Mesothelial cell of epicardium (in vitro differentiated cells): ENCODE results near the gene FAM120B. TPM values are rescaled to one million over a fixed set of nuclear protein-coding genes. Genes with fewer than 3 reads are reported as not detected.
A peak's percentile ranks its signal among the peaks of the same experiment; 100 is the strongest.
"Not testable (repeated sequence)": the region's sequence is repeated elsewhere in the genome, so short reads cannot be mapped to it uniquely, and the experiment has no call there.

Source experiments
- DNase-seq, 2 experiments: peaks; one replicate each; pipeline ENCODE4 v3.0.0; 2021; ENCODE audit warnings: low spot score in 2 of 2; ENCODE audit not compliant: unreplicated experiment in 2 of 2
- H3K27ac Mint-ChIP-seq: 2 replicates; pipeline ENCODE4 v1.8.0; 2021; ENCODE audit warnings: mixed read lengths
- H3K27me3 Mint-ChIP-seq: 2 replicates; pipeline ENCODE4 v1.8.0; 2021; ENCODE audit warnings: low read depth, mixed read lengths
- H3K36me3 Mint-ChIP-seq: 2 replicates; pipeline ENCODE4 v1.8.0; 2021; ENCODE audit warnings: mixed read lengths
- H3K4me1 Mint-ChIP-seq: 2 replicates; pipeline ENCODE4 v1.8.0; 2021; ENCODE audit warnings: mixed read lengths
- H3K4me3 Mint-ChIP-seq: 2 replicates; pipeline ENCODE4 v1.8.0; 2021; ENCODE audit warnings: mild to moderate bottlenecking, moderate library complexity, mixed read lengths
- H3K9me3 Mint-ChIP-seq: 2 replicates; pipeline ENCODE4 v1.8.0; 2021; ENCODE audit warnings: mixed read lengths
- total RNA-seq: library from RNA; stranded (reverse); gene quantifications from 3 replicates; pipeline ENCODE4 v1.2.1, GENCODE V29; 2021
- TF ChIP-seq, protein P1 (sequence below): fragments of 200-600 bp; sonication (generic); IDR thresholded peaks from one replicate; pipeline ENCODE4 v1.5.0; 2021; ENCODE audit warnings: antibody characterized with exemption; ENCODE audit not compliant: unreplicated experiment

The FAM120B gene
- total RNA-seq, 1 donor from 2014 or later = 44.1 TPM

DNA sequence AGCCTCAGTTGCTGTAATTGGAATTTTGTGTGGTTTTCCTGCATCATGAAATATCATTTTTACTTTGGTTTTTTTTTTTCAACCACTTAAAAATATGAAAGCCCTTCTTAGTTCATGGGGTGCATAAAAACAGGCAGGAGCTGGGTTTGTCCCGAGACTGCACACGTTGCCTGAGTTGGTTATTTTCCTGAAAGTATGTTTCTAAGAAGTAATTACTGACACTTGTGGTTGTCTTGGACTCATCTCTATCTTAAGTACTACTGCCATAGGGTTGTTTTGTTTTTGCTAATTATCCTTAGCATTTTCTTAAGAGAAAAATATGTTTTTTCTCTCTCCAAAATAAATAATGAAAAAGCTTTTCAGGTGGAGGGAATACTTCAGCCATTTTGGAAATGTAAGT, 40.1 kb downstream of the FAM120B start:
- DNase-seq = no peak
- Mint-ChIP-seq H3K27ac (no peak overlapping the region), H3K4me3 (no peak overlapping the region), H3K36me3 (peaks cover 58% of the 10 kb centered on the region), H3K9me3 (peaks cover 18% of the 10 kb centered on the region), H3K27me3 (no peaks in the 10 kb centered on the region), H3K4me1 (peaks cover 2% of the 10 kb centered on the region)
- TF ChIP-seq, protein P1, sequence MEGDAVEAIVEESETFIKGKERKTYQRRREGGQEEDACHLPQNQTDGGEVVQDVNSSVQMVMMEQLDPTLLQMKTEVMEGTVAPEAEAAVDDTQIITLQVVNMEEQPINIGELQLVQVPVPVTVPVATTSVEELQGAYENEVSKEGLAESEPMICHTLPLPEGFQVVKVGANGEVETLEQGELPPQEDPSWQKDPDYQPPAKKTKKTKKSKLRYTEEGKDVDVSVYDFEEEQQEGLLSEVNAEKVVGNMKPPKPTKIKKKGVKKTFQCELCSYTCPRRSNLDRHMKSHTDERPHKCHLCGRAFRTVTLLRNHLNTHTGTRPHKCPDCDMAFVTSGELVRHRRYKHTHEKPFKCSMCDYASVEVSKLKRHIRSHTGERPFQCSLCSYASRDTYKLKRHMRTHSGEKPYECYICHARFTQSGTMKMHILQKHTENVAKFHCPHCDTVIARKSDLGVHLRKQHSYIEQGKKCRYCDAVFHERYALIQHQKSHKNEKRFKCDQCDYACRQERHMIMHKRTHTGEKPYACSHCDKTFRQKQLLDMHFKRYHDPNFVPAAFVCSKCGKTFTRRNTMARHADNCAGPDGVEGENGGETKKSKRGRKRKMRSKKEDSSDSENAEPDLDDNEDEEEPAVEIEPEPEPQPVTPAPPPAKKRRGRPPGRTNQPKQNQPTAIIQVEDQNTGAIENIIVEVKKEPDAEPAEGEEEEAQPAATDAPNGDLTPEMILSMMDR = no peak

DNA sequence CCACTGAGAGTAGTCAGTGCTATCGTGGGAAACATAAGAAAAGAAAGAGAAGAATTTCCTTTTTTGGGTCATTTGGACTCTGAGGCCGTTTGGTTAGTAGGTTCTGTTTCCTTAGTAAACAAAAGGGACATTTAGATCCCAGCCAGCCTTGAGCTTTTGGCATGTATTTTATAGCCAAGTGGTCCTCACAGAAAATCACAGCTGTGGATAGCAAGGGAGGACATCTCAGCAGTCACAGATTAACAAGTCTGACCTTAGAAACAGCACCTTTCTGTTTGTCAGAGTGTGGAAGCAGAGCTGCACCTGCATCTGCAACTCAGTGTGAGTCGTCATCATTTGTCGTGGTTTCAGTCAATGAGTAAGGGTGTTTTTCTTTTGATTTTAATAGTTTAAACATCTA, 40.5 kb downstream of the FAM120B start:
- H3K36me3 Mint-ChIP-seq = peaks cover 58% of the 10 kb centered on the region
- no peak for DNase-seq
- no peak overlapping the region for H3K4me3 Mint-ChIP-seq
- no peak overlapping the region for H3K27ac Mint-ChIP-seq
- TF ChIP-seq, protein P1 = no peak
- H3K9me3 Mint-ChIP-seq = peaks cover 22% of the 10 kb centered on the region
- peaks cover 2% of the 10 kb centered on the region for H3K4me1 Mint-ChIP-seq
- H3K27me3 Mint-ChIP-seq = no peaks in the 10 kb centered on the region

DNA sequence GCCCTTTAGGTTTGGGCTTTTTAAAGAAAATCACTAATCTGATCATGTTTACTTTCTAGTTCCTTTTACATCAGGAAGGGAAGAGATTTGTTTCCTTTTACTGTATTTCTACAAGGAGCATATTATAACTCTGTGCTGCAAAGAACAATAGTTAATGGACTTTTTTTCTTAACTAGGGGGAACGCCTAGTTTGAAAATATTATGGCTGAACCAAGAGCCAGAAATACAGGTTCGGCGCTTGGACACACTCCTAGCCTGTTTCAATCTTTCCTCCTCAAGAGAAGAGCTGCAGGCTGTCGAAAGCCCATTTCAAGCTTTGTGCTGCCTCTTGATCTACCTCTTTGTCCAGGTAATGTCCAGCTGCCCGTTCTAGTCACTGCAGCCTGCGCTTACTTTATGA, 41.4 kb downstream of the FAM120B start:
- no peaks in the 10 kb centered on the region for H3K27me3 Mint-ChIP-seq
- no peak for DNase-seq

DNA sequence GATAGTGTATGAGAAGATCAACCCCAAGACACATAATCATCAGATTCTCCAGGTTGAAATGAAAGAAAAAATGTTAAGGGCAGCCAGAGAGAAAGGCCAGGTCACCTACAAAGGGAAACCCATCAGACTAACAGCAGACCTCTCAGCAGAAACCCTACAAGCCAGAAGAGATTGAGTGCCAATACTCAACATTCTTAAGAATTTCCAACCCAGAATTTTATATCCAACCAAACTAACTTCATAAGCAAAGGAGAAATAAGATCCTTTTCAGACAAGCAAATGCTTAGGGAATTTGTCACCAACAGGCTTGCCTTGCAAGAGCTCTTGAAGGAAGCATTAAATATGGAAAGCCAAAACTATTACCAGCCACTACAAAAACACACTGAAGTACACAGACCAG, 44.9 kb downstream of the FAM120B start:
- H3K4me3 Mint-ChIP-seq, DNase-seq, H3K27me3 Mint-ChIP-seq, H3K4me1 Mint-ChIP-seq, H3K27ac Mint-ChIP-seq: not testable (repeated sequence)
- Mint-ChIP-seq H3K9me3 (peaks cover 46% of the 10 kb centered on the region), H3K36me3 (peaks cover 73% of the 10 kb centered on the region)

More for the DNA sequence above, 41.4 kb downstream of the FAM120B start:
- TF ChIP-seq, protein P1 = no peak
- Mint-ChIP-seq H3K27ac (peak overlapping the region; percentile 39), H3K4me3 (no peak overlapping the region), H3K36me3 (peaks cover 67% of the 10 kb centered on the region), H3K4me1 (peaks cover 2% of the 10 kb centered on the region), H3K9me3 (peaks cover 31% of the 10 kb centered on the region)

DNA sequence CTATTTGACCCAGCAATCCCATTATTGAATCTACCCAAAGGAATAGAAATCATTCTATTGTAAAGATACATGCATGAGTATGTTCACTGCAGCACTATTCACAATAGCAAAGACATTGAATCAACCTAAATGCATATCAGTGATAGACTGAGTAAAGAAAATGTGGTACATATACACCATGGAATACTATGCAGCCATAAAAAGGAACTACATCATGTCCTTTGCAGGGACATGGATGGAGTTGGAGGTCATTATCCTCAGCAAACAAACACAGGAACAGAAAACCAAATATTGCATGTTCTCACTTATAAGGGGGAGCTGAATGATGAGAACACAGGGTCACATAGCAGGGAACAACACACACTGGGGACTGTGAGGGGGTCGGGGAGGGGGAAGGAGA, 48.6 kb downstream of the FAM120B start:
- not testable (repeated sequence) for H3K27ac Mint-ChIP-seq, H3K4me3 Mint-ChIP-seq, H3K27me3 Mint-ChIP-seq, H3K4me1 Mint-ChIP-seq, DNase-seq
- H3K9me3 Mint-ChIP-seq = peaks cover 41% of the 10 kb centered on the region
- peaks cover 63% of the 10 kb centered on the region for H3K36me3 Mint-ChIP-seq

DNA sequence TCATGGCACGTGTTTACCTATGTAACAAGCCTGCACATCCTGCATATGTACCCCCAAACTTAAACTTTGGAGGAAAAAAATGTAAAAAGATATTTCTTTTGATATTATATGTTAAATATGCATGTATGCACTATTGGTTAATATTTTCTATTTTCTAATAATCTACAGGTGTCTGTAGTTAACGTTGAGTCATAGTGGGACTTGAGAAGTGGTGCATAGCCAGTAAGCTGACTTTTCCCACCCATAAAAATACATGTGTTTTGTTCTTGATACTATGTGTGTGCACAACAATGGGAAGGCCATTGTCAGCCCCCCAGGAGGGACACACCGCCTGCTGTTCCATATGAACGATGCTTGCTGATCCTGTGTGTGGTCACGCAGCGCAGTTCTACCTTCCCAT, 49.1 kb downstream of the FAM120B start:
- H3K4me1 Mint-ChIP-seq = no peaks in the 10 kb centered on the region
- no peak for DNase-seq
- no peak overlapping the region for H3K4me3 Mint-ChIP-seq
- H3K27ac Mint-ChIP-seq = no peak overlapping the region
- TF ChIP-seq, protein P1 = no peak
- no peaks in the 10 kb centered on the region for H3K27me3 Mint-ChIP-seq
- H3K36me3 Mint-ChIP-seq = peaks cover 59% of the 10 kb centered on the region
- peaks cover 39% of the 10 kb centered on the region for H3K9me3 Mint-ChIP-seq

DNA sequence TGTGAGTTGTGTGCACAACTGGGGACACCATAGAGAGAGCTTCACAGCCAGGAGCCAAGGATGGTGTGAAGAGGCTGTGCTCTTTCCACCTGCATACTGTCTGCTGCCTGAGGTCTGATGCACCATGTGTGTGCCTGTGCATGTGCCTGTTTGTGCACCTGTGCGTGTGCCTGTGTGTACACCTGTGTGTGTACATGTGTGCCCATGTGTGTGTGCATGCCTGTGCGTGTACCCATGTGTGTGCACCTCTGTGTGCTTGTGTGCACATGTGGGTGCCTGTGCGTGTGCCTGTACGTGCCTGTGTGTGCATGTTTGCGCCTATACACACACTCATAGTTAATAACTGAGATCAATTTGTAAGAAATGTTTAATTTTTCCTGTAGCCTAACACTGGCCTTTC, 51.3 kb downstream of the FAM120B start:
- TF ChIP-seq, protein P1 = no peak
- Mint-ChIP-seq H3K4me1 (no peaks in the 10 kb centered on the region), H3K9me3 (peaks cover 17% of the 10 kb centered on the region), H3K36me3 (peaks cover 42% of the 10 kb centered on the region), H3K27ac (no peak overlapping the region), H3K4me3 (no peak overlapping the region), H3K27me3 (no peaks in the 10 kb centered on the region)
- DNase-seq = no peak
